Activated CD4-positive, alpha-beta T cell treated with anti-CD3 and anti-CD28 coated beads, Interleukin-2, Interleukin-6, amounts not matched to agents 100 ng/mL and 50 ng/mL, durations not matched to agents 16 hours and 8 hours (primary cell): ENCODE data around the gene NCAN.
A peak's percentile ranks its signal among the peaks of the same experiment; 100 is the strongest.
"Not testable (repeated sequence)": the region's sequence is repeated elsewhere in the genome, so short reads cannot be mapped to it uniquely, and the experiment has no call there.

Experiments
- DNase-seq: peaks from one replicate; pipeline ENCODE4 v3.0.0-alpha.2; 2020

NCAN gene

DNA sequence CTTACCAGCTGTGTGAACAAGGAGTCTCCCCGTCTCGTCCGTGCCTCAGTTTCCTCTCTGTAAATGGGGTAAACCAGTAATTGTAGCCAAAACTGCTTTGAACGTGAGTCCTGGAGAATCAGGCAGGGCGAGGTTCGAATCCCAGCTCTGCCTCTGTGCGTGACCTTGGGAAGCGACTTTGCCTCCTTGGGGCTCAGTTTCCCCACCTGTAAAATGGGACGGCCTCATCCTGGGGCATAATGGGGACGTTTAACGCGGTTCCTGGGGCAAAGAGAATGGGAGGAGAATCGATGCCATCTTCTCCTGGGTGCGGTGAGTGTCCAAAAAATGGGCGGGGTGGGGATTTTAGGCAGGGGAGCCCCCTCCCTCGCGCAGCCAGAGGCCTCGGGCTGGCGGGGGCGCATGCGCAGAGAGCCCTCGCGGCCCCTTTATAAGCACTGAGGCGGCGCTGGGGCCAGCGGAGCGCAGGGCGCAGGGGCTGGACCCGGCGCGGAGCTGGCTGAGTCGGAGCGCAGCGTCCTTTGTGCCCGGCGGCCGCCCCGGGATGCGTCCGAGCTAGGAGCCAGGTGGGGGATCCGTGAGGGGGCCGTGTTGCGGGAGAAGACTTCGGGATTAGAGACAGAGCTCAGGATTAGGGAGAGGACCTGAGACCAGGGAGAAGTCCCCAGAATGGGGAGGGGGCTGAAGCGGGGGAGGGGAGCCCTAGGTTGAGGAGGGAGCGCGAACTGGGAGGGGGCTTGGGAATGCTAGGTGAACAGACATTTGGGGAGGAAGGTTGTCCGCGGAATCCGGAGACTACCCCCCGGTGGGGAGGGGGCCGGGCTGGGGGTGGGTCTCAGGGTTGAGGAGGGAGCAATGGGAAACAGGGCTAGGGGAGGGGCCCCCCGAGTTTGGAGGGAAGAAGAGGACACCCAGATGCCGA lies at the start of gene NCAN:
Gene NCAN, plus strand, starts transcription at position 460 of the 922 bp plus-strand sequence. CDS start 4,996 bp downstream, outside the sequence.
- DNase-seq = no peak

DNA sequence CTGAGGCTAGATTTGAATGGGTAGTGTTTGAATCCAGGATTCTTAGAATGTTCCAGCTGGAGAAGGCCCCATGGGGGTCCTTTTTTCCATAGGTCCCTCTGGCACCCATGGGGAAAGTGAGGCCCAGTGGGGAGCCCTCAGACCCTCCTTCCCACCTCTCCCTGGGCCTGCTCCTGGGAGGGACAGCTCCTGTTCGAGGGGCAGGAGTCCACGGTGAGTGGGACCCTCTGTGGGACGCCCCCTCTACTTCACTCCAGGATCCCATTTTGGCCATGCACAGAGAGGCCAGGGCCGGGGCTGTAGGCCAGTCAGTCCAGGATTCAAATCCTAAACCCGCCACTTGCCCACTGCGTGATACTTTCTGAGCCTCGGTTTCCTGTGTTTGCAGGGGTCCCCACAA lies 49.3 kb upstream of the NCAN start:
- DNase-seq = no peak

DNA sequence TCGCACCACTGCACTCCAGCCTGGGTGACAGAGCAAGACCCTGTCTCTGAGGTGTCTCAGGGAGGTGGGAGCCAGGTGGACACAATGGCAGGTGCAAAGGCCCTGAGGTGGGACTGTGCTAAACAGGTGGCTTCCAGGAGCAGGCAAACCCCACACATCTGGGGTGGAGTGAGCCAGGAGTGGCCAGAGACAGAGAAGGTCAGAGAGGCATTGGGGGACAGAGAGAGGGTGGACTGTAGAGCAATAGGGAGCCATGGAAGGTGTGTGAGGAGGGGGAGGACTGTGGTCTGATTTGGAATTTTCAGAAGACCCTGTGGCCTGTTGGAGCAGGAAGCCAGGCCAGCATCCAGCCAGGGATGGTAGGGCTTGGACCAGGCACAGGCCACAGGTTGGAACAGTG lies 46.4 kb upstream of the NCAN start:
- no peak for DNase-seq

DNA sequence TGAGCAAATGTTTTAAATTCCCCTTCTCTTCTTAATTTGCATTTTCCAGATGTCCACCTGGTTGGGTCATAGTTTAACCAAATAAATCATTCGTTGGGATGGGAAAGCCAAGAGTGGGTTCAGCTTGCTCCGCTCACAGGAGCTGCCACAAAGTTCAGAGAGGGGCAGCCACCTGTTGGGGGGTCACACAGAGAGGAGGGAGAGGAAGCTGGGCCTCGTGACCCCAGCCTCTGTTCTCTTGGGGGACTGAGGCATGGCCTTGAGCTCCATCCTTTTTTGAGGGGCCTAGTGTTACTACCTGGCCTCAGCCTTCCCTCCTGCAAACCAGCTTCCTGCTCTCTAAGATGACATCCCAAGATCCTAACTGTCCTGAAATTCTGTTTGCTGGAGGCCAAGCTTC lies 44.1 kb upstream of the NCAN start:
- no peak for DNase-seq

DNA sequence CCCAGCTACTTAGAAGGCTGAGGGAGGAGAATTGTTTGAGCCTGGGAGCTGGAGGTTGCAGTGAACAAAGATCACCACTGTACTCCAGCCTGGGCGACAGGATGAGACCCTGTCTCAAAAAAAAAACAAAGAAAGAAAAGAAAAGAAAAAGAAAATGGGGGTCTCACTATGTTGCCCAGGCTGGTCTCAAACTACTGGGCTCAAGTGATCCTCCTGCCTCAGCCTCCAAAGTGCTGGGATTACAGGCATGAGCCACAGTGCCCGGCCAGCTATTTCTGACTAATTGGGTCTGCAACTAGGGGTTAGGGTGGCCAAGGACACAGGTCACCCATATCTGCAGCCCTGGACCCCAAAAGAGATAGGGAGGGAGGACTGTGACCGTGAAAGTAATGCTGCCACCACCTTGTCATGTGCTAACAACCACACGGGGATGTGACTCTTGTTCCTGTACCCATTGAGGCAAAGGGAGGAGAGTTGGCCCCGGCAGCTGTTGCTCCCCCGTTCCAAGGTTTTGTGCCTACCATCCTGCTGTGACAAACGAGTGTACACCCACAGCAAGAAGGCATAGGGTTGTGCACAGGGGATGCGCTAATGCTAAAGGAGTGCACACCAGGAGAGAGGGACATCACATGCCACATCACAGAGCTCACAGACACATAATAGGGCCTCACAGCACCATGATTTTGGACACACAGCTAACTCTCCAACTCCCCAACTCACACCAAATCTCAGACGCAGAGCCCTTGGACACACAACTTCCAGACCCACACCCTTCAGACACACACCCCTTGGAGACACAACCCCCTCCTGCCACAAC lies 42.3 kb upstream of the NCAN start:
- DNase-seq = no peak

DNA sequence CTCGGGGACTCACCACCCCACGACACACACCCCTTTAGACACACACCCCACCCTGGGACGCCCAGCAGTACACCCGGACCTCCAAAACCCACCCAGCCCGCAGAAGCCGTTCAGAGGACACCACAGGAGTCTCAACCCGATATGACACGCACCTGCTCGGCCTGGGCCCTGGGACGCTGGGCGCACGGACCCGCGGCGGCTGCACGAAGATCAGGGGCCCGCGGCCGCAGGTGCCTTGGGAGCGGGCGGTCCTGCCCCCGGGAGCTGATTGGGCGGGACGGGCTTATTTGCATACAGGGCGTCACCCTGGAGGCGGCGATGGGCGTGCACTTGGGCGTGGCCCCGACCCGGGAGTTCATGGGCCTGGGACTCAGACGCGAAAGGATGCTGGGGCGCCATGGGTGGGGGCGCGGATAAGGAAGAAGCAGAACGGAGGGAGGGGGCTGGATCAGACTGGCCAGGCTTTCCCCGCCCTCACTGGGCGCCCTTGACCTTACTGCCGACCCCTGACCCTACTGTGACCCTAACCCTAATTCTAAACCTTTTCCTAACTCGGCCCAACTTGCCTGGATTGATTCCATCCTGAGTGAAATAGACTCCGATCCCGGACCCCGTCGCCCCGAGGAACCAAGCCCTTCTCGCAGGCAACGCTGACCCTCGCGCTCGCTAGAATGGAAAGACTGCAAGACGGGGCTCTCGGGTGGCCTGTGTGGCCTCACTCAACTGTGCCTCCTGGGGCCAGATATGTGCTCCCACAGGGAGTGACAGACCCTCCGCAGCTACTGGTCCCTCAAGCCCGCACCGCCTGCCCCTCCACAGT lies 41.5 kb upstream of the NCAN start, which contains the start of gene MEF2B:
Gene MEF2B, minus strand, starts transcription at position 211 of the 820 bp plus-strand sequence. CDS start 19,528 bp downstream, outside the sequence.
- peak; percentile 79 for DNase-seq

DNA sequence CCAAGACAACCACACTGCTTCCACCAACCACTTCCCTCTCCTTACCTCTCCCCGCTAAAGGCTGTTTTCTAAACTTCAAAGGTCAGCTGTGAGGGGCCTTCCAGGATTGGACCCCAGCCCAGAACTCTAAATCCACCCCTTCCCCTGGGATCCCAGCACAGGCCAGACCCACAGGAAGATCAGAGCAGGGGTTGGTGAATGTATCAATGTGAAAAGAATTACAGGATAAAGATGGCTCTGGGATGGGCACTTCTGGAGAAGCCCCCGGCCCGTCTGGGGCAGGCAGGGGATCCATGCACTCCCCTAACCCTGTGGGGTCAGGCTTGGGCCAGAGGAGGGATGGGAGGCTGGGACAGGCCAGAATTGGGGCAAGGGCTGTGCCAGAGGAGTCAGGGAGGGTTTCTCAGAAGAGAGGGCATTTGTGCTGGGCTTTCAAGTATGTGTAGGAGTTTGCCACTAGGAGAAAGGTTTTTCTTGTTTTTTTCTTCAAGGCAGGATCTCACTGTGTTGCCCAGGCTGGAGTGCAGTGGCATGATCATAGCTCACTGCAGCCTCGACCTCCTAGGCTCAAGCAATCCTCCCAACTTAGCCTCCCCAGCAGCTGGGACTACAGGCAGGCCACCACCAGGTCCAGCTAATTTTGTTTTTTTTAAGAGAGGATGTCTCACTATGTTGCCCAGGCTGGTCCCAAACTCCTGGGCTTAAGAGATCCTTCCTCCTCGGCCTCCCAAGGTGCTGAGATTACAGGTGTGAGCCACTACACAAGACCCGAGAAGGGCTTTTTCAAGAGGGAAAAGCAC lies 40.7 kb upstream of the NCAN start:
- no peak for DNase-seq

DNA sequence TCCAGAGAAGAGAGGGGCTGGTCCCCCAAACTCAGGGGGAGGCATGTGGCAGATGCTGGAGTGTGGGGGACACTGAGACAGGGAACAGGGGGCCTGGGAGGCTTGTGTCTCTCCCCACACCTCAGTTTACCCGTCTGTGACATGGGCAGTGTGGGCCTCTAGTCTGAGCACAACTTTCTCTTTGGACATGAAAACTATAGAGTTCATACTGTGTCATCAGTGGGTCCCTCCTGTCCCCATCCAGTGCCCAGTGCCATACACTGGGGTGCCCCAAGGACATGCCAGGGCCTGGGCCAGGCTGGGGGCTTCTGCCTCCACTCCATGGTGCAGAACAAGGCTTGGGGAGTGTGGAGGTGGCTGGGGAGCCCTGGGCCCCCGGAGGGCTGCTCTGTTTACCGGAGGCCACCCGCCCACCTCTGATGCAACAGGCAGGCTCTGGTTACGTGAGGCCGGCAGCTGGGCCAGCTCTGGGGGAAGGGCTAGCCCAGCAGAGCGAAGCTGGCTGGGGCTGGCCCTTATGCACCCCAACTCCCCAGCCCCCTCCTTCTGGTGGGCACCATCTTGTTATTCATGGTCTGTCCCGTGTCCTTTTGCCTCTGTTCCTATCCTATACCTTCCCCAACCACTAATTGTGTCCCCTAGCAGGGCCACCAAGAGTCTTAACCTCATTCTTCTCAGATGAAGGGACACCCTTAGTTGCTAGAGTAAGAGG lies 39.8 kb upstream of the NCAN start:
- no peak for DNase-seq

DNA sequence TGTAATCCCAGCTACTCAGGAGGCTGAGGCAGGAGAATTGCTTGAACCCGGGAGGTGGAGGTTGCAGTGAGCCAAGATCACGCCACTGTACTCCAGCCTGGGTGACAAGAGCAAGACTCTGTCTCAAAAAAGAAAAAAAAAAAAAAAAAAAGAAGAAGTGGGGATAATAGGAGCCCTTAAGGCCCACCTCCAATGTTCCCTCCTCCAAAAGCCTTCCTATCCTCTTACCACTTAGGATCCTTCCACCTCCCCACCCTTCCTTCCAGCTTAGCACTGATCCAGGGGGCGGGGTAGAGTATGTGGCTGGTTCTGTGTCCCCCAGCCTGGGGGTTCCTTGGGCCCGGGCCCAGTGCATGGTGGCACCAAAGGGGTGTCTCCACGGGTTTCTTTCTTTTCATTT lies 38.5 kb upstream of the NCAN start:
- DNase-seq = not testable (repeated sequence)

DNA sequence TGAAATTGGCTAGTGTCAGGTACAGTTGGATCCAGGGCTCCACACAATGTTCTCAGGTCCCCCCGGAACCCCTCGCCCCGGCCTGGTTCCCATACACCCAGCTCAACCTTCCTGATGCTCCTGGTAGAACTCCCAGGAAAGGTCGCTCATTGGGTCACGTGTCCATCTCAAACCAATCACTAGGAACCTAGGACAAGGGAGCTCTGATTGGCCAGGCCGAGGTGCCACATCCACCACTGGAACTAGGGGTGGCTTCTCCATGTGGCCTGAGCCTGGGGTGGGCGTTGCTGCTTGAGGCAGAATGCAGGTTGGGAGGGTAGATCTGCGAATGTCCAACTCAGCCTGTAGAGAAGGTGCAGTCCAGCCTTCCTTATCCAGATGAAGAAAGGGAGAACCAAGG lies 34.8 kb upstream of the NCAN start:
- DNase-seq = no peak

DNA sequence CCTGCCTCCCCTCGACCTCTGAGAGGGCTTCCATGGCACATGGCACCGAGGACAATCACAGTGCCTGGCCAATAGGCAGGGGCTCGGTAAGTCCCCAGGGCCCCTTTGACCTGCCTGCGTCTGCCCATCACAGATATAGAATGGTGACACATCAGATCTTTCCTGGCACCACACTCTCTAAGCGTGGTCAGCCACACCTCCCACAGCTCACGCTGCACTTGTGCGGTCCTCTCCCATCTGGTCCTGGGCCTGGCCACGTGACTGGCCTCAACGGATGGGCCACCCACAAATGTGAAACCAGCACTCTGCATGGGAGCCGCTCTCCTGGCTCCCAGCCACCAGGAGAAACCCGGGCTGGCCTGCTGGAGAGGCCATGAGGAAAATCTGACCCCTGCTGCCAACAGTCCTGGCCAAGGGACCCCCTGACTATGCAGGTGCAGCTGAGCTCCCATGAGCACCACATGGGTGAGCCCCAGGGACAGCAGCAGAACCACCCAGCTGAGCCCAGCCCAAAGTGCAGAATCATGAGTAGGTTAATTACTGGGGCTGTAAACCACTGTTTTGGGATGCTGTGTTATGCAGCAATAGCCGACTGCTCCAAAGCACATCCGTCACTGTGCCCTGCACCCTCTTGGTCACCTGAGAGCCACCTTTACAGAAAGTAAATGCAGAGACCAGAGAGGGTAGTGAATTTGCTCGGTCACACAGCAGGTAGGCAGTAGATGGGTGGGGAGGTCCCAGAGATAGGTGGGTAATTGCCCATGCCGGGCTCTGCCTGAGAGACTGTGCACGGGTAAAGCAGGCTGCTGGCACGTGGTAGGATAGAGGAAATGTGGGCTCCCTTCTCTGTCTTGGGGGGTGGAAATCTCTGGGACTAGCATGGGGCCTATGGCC lies 32.0 kb upstream of the NCAN start:
- no peak for DNase-seq

DNA sequence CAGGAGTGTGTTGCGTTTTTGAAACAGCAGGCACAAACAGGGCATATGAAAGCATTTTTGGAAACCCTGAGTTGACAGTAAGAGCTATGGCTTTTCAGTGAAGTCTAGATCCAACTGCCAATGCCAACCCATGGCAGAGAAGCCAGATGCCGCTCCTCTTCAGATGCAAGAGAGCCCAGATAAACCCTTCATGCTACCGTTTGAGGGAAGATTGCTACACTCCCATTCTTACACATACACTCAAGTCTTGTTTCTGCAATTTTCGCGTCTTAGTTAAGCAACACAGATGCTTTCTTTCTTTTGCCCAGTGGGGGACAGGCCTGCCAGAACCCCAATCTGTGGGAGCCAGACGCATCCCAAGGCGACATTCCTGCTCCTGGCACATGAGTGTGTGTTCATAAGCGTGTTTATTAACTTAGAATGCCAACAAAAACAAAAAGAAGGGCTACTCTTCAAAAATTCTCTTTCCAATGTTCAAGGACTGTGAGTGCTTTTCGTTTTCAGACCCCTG lies 30.2 kb upstream of the NCAN start:
- no peak for DNase-seq

DNA sequence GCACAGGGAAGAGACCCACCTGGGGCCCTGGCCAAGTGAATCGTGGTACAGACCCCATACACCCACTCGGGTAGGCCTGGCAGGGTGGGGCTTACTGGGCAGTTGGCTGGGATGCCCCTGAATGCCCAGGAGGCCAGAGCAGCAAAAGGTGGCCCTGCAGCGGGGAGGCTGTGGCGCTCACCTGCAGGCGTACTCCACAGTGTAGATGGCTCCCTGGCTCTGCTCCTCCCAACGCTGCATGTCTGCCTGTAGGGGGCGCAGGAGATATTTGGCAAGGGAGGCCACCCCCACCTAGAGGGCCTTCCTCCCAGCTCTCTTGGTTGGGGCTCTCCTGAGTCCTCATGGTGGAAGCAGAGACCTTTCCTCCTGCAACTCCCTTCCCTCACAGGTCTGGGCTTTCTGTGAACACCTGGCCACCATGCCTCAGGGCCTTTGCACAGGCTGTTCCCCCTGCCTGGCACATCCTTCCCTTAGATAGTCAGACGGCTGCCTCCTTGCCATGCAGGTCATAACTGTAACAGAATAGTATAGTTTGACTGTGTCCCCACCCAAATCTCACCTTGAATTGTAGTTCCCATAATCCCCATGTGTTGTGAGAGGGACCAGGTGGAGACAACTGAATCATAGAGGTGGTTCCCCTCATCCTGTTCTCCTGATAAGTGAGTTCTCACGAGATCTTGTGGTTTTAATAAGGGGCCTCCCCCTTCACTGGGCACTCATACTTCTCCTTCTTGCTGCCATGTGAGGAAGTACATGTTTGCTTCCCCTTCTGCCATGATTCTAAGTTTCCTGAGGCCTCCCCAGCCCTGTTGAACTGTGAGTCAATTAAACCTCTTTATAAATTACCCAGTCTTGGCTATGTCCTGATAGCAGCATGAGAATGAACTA lies 25.7 kb upstream of the NCAN start:
- peak; percentile 73 for DNase-seq

DNA sequence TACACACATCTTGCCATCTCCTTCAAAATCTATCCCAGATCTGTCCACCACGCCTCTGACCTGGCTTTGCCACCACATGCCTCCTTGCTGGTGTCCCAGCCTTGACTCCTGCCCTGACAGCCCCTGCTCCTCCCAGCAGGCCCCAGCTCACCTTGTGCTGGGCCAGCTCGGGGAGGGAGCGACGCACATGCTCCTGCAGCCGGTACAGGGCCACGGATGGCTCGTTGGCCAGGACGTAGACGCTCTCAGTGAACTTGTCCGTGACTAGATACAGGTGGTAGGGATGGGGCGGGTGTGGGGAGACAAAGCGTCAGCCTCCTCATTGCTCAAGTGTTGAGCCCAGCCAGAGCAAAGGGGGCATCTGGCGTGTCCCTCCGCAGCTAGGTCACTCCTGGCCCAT lies 25.0 kb upstream of the NCAN start:
- DNase-seq = no peak

DNA sequence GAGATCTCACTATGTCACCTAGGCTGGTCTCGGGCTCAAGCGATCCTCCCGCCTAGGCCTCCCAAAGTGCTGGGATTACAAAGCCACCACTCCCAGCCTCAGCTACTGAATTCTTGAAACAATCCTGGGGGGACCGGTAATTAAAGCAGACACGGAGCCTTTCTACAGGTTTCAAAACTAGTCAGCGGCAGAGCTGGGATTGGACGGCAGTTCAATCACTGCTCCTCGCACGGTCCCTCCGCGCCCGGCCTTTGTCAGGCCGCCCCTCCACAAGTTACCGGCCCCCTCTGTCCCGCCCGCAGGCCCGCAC lies 20.0 kb upstream of the NCAN start:
- no peak for DNase-seq

DNA sequence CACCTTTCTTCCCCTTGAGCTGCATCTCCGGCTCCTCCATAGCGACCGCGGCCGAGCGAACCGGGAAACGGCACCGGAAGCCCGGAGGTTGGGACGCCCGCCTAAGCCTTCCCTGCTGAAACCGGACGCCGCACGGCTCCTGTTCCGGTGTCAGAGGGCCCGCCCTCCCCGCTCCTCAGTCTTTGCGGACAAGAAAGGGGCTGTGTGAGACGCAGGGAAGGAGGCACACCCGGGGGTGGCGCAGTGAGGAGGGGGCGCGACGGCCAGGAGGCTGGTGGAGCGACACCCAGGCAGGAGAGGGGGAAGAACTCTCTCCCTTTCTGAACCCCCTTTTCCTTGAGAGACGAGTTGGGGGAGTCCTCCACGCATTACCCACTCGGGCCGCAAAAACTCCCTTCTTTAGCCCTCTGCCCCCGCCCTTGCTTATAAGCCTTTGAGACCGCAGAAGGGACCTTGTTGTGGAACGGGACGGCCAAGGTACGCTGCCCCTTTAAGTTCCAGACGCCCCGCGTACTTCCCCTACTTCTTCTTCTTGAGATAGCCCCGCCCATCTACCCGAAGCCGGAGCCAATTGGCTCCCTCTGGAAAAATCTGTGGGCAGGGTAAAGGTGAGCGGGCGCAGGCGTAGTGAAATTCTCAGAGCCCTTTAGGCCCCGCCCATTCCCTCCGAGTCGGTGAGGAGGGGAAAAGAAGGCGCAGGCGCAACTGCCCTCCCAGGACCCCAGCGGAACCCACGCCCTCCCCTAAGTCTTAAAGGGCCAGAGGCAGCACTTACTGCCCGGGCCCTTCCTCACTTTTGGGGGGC lies 19.5 kb upstream of the NCAN start, which contains the start of the genes BORCS8 and RFXANK:
Gene BORCS8, minus strand, starts transcription at position 75 of the 805 bp plus-strand sequence. Its CDS starts 35 bp downstream, at position 40.
Gene RFXANK, plus strand, starts transcription at position 181 of the 805 bp plus-strand sequence. CDS start 1,689 bp downstream, outside the sequence.
- DNase-seq = peak; percentile 99

DNA sequence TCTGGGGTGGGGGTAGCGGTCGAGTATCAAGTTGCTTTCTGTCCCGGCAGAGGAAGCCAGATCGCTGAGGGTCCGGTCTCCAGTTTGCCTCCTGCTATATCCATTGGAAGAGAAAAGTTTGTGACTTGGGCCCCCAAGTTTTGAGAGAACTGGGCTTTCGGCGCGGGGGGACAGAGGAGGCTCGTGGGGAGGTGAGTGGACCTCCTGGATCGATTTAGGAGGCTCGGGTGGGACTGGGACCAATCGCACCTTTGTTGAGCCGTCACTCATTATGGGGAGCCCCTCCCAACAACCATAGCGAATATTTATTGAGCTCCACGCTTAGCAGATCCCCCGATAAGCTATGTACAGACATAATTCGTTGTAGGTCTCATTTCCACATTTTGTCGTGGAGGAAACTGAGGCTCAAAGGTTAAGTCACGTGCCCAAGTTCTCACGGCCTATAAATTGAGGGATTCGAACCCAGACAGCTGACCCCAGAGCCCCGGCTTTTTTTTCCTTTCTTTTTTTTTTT lies 18.8 kb upstream of the NCAN start:
- DNase-seq = no peak

DNA sequence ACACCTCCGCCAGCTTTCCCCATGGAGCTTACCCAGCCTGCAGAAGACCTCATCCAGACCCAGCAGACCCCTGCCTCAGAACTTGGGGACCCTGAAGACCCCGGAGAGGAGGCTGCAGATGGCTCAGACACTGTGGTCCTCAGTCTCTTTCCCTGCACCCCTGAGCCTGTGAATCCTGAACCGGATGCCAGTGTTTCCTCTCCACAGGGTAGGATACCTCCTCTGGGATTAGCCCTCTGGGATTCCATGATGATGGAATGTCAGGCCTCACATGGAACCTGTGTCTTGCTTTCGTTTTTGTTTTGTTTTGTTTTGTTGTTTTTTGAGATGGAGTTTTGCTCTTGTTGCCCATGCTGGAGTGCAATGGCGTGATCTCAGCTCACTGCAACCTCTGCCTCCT lies 17.8 kb upstream of the NCAN start:
- no peak for DNase-seq
